HuH-7 (cell line): ENCODE data around the gene NGFR.
"Not testable (repeated sequence)": the region's sequence is repeated elsewhere in the genome, so short reads cannot be mapped to it uniquely, and the experiment has no call there.

Source experiments
- DNase-seq: peaks from one replicate; pipeline ENCODE4 v3.0.0; 2011; ENCODE audit warnings: low spot score

The NGFR gene

GRCh38 chr17:49545806-49546545 is 50.9 kb downstream of the NGFR start:
- DNase-seq, result no peak

GRCh38 chr17:49546546-49547535 is 51.7 kb downstream of the NGFR start:
- DNase-seq, result no peak

GRCh38 chr17:49547566-49547965 is 52.5 kb downstream of the NGFR start:
- no peak for DNase-seq

DNA sequence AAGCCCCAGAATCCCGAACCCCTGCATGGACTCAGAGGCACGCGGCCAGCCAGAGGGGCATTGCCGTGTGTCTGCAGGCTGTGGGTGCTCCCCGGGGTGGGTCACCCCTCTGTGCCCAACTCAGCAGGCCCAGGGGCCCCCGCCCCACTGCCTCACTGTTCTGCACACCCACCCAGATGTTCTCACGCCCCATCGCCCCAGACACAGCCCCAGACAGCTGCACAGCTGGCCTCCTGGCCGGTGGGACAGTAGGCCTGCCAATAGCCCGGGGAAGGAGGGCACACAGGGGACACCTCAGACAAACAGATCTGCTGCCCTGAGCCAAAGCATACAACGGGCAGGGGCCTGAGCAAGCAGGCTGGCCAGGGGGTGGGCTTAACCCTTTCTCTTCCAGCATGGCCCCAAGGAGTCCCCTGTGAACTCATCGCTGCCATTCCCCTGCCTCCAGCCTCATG is 53.0 kb downstream of the NGFR start:
- no peak for DNase-seq

DNA sequence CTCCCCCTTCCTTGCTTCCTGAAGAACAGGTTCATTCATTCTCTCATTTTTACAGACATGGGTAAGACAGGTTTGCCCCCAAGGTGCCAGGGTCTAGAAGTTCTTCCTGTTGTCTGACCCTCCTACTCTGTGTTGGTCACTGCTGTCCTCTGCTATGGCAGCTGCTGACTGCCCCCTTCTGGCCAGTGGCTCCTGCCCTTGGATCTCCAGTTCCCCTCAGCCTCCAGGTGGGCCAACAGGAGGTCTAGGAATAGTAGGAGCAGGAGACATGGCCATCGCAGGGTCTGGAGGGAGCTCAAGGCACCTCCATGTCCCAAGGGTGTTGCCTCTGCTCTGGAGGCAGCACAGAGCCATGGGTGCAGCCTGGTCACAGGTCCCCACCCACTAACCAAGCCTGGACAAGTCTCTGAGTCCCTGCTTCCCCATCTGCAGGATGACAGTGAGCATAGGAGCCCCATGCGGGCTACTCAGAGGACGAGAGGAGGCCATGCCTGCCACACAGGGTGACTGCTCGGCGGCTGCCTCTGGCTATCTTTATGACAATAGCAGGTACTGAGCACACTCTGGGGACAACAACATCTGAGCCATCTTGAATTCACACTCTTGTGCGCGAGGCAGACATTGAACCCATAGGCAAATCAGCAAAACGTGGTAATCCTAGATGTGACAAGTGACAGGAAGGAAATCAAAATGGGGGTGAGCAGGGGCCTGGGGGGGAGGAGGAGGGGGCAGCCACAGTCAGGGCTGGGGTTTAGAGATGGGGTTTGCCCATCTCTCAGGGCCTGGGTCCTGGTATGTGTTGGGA is 53.6 kb downstream of the NGFR start:
- no peak for DNase-seq

DNA sequence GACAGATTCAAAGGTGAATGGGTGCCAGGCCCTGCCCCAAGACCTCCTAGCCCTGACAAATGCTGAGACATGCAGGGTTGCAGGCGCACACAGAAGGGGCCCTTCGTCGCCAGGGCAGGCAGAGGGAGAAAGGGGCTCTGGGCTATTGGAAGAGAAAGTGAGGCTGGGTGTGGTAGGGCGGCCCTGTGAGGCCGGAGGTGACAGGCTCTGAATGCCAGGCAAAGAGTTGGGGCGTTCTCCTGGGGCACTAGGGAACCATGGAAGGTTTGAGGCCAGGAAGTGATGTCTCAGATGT is 54.2 kb downstream of the NGFR start:
- no peak for DNase-seq

- DNase-seq, result no peak
Observed at GRCh38 chr17:49549691-49550678, 54.9 kb downstream of the NGFR start.

GRCh38 chr17:49550764-49551163 is 55.7 kb downstream of the NGFR start:
- DNase-seq, result not testable (repeated sequence)

GRCh38 chr17:49551221-49552069 is 56.4 kb downstream of the NGFR start:
- DNase-seq, result no peak

DNA sequence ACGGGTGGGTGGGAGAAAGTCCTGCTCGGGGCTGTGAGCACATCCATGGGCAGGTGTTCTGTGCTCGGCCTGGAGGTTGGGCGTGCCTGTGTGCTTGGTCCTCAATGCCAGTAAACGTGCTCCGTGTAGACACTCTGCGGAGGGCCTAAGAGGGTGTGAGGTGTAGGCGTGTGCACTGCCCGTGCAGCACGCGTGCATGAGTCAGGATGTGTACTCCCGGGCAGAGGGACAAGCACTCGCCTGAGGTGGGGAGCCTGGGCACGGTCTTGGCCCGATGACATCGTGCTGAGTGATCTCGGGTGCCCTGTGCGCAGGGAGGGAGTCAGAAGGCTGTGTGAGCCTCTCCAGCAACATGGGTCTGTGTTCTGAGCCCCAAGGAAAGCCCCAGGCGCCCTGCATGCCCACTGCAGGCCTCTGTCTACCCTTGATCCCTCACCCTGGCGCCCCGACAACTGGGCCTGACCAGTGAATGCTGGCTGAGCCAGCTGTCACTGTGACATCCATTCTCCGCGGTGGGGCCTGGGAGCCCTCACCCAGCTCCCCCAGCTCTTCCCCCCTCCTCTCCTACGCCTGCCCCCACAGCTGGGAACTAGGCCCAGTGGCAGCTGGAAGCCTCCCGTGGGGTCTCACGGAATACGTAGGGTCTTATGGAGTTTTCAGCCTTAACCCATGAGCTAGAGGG is 57.1 kb downstream of the NGFR start:
- peak; percentile 2 for DNase-seq

GRCh38 chr17:49553676-49554335 is 58.7 kb downstream of the NGFR start:
- no peak for DNase-seq

GRCh38 chr17:49554694-49555494 is 59.8 kb downstream of the NGFR start:
- DNase-seq, result no peak

DNA sequence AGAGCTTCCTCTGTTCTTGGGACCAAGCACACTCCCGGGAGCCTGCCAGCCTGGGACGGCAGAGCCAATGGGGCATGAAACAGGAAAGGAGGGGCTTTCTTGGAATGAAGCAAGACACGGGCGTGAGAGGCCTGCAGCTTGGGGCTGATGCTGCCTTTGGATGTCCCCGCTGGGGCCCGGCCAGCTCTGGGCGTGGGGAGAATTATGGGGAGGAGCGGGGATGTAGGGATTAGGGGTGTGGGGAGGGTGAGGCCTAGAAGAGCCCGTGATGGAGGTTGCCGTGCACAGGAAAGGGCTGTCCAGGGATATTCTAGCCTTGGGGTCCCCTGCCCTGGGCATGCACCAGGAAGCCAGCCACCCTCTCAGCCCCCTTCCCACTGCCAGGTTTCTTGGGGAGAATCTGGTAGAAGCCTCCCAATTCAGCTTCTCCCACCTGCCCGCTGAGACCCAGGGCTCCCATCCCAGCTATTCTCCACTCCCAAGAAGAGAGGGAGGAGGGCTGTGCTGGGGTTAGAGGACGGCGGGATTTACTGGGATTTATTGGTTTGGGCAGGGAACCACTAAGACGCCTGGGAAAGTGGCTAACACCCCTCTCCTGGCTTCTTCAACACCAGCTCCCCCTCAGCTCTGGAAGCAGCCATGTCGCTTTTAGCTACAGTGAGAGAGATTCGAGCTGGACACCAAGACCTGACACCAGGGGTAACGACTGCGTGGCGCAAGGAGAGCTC is 60.6 kb downstream of the NGFR start:
- DNase-seq, result no peak

- DNase-seq, result peak; percentile 91
Observed at GRCh38 chr17:49556223-49556943, 61.3 kb downstream of the NGFR start.

- peak; percentile 68 for DNase-seq
Observed at GRCh38 chr17:49557312-49558024, 62.4 kb downstream of the NGFR start.
